ENCODE measurements around the gene MAD1L1.

GRCh38 chr7:2118056-2118455 is 114.7 kb downstream of the MAD1L1 start:
- TF ChIP-seq CTCF (IDR thresholded peaks at IDR 0.05; ENCODE audit: low read depth, low read length, poor library complexity, severe bottlenecking): no peak
- TF ChIP-seq EZH2phosphoT487 (IDR thresholded peaks at IDR 0.05; ENCODE audit: borderline replicate concordance, low read length): no peak
